ENCODE measurements around the gene BGLAP. TPM values are rescaled to one million over a fixed set of nuclear protein-coding genes. Genes with fewer than 3 reads are reported as not detected.

Gene BGLAP
- total RNA-seq, 1 donor from 2014 or later, result not detected

- no peak for FAIRE-seq
- no peak overlapping the region for H3K4me3 ChIP-seq (ENCODE audit: low read depth, low read length)
- no peak for TF ChIP-seq CTCF (IDR thresholded peaks at IDR 0.05; ENCODE audit: insufficient read depth, low read length, severe bottlenecking)
- H3K27me3 ChIP-seq (ENCODE audit: control insufficient read depth, insufficient read depth, low read length), result no peaks in the 10 kb centered on the region
- DNase-seq (ENCODE audit: low read depth), result no peak
- peaks cover 36% of the 10 kb centered on the region for H3K36me3 ChIP-seq (ENCODE audit: control insufficient read depth, insufficient read depth, low read length)
Observed at GRCh38 chr1:156249593-156249992, 7.6 kb downstream of the BGLAP start.

GRCh38 chr1:156251527-156251926 is 9.5 kb downstream of the BGLAP start:
- FAIRE-seq (no peak), DNase-seq (ENCODE audit: low read depth) (no peak)
- Histone ChIP-seq H3K27me3 (ENCODE audit: control insufficient read depth, insufficient read depth, low read length) (no peaks in the 10 kb centered on the region), H3K4me3 (ENCODE audit: low read depth, low read length) (no peak overlapping the region), H3K36me3 (ENCODE audit: control insufficient read depth, insufficient read depth, low read length) (peaks cover 38% of the 10 kb centered on the region)
- no peak for TF ChIP-seq CTCF (IDR thresholded peaks at IDR 0.05; ENCODE audit: insufficient read depth, low read length, severe bottlenecking)

GRCh38 chr1:156253634-156254033 is 11.7 kb downstream of the BGLAP start:
- TF ChIP-seq CTCF (IDR thresholded peaks at IDR 0.05; ENCODE audit: insufficient read depth, low read length, severe bottlenecking), result no peak
- Histone ChIP-seq H3K36me3 (ENCODE audit: control insufficient read depth, insufficient read depth, low read length) (peaks cover 50% of the 10 kb centered on the region), H3K4me3 (ENCODE audit: low read depth, low read length) (no peak overlapping the region), H3K27me3 (ENCODE audit: control insufficient read depth, insufficient read depth, low read length) (no peaks in the 10 kb centered on the region)
- peak; percentile 55 for FAIRE-seq
- DNase-seq (ENCODE audit: low read depth), result no peak

- Histone ChIP-seq H3K36me3 (ENCODE audit: control insufficient read depth, insufficient read depth, low read length) (peaks cover 47% of the 10 kb centered on the region), H3K4me3 (ENCODE audit: low read depth, low read length) (no peak overlapping the region), H3K27me3 (ENCODE audit: control insufficient read depth, insufficient read depth, low read length) (no peaks in the 10 kb centered on the region)
- no peak for FAIRE-seq
- DNase-seq (ENCODE audit: low read depth), result no peak
- no peak for TF ChIP-seq CTCF (IDR thresholded peaks at IDR 0.05; ENCODE audit: insufficient read depth, low read length, severe bottlenecking)
Observed at GRCh38 chr1:156257711-156258110, 15.7 kb downstream of the BGLAP start.

- peaks cover 40% of the 10 kb centered on the region for H3K36me3 ChIP-seq (ENCODE audit: control insufficient read depth, insufficient read depth, low read length)
- peak; percentile 86 for DNase-seq (ENCODE audit: low read depth)
- no peak for FAIRE-seq
Observed at GRCh38 chr1:156258859-156259258, 16.9 kb downstream of the BGLAP start.

More at GRCh38 chr1:156258859-156259258, 16.9 kb downstream of the BGLAP start:
- TF ChIP-seq CTCF (IDR thresholded peaks at IDR 0.05; ENCODE audit: insufficient read depth, low read length, severe bottlenecking), result no peak
- Histone ChIP-seq H3K4me3 (ENCODE audit: low read depth, low read length) (no peak overlapping the region), H3K27me3 (ENCODE audit: control insufficient read depth, insufficient read depth, low read length) (no peaks in the 10 kb centered on the region)
